Activated CD8-positive, alpha-beta memory T cell treated with anti-CD3 and anti-CD28 coated beads, Interleukin-2, amount 50 U/mL, for 24 hours (primary cell): ENCODE measurements around the gene DNAAF8.
"Not testable (repeated sequence)": the region's sequence is repeated elsewhere in the genome, so short reads cannot be mapped to it uniquely, and the experiment has no call there.

Experiments
- DNase-seq: peaks from one replicate; pipeline ENCODE4 v3.0.0-alpha.2; 2020; ENCODE audit errors: extremely low read depth

Gene DNAAF8

GRCh38 chr16:4783251-4783950 lies 49.1 kb downstream of the DNAAF8 start:
- DNase-seq: no peak

GRCh38 chr16:4783951-4784336 lies 49.6 kb downstream of the DNAAF8 start:
- DNase-seq: no peak

GRCh38 chr16:4784444-4784987 lies 50.2 kb downstream of the DNAAF8 start:
- not testable (repeated sequence) for DNase-seq

DNA sequence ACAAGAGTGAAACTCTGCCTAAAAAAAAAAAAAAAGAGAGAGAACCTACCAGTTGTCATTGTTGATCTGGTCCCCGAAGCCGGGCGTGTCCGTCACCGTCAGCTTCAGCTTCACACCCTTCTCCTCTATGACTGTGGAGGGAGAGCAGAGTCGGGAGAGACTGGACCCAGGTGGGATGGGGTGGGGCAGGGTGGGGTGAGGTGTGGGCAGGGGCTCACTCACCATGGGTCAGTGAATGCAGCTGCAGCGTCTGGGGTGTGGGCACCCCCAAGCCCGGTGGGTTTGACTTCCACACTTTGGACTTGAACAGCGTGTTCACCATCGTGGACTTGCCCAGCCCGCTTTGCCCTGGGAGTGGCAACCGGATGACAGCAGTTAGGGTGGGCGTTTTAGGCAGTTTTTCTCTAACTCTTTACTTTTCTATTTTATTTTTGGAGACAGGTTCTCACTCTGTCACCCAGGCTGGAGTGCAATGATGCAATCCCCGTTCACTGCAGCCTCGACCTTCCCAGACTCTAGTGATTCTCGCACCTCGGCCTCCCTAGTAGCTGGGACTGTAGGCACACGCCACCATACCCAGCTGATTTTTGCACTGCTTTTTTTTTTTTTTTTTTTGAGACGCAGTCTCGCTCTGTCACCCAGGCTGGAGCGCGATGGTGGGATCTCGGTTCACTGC lies 51.6 kb downstream of the DNAAF8 start:
- no peak for DNase-seq

GRCh38 chr16:4787068-4787467 lies 52.7 kb downstream of the DNAAF8 start:
- DNase-seq: no peak

DNA sequence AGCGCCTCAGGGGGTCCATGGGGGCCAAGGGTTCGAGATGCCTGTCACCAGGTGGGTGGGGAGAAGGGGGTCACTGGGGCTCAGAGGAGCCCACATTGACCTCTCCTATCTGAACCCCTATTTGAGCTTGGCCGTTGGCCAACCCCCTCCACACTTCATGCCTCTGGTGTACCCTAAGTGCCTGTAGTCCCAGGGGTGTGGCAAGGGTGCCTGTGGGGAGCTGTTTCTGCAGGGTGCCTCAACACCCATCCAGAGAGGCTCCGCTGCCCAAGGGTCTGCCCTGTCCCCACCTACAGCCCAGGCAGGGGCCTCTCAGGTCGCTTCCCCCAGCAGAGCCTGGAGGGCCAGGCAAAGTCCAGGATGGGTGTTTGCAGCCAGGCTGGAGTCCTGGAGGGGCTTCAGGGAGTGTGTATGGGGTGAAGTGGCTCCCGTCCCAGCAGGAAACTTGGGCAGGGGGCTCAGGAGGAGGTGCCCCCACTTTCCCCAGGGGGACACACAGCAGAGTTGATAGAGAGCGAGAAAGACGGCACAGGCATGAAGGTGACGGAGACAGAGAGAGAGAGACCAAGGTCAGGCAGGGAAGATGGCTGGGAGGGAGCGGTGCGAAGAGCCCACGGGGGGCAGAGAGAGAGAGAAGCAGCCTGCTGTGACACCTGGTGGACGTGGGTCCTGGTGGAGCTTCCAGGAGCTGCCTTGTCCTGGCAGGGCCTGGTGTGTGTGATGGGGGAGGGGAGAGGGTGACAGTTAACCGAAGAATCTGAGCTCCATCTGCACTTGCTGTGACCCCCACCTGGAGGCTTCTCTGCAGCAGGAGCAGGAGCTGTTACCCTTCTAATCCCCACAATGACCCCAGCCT lies 53.5 kb downstream of the DNAAF8 start, which contains the start of gene SEPTIN12:
SEPTIN12 (minus strand) TSS at position 719 of the 856 bp plus-strand sequence; CDS start at position 19, 700 bp downstream.
- no peak for DNase-seq

DNA sequence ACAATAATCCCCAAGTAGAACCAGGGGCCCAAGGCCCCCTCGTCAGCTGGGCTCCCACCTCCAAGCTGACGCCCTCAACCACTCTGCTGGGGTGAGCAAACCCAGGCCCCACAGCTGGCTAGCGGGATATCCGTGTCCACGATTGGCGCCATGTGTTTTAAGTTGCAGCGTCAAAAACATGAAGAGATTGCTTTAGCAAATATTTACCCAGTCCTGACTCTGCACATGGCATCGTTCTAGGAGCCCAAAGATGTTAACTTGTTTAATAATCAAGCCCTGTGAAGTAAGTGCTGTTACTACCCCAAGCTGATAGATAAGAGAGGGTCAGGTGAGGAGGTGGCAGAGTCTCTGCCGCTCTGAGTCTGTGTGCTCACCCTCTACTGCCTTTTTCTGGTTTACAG lies 54.2 kb downstream of the DNAAF8 start:
- no peak for DNase-seq

DNA sequence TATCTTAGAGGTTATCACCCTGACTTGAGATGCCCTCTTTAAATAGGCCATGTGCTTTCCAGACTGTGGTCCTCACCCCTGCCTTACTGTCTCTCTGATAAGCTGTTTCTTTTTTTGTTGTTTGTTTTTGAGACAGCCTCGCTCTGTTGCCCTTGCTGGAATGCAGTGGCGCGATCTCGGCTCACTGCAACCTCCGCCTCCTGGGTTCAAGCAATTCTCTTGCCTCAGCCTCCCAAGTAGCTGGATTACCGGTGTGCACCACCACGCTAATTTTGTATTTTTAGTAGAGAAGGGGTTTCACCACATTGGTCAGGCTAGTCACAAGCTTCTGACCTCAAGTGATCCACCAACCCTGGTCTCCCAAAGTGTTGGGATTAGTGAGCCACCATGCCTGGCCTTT lies 54.6 kb downstream of the DNAAF8 start:
- no peak for DNase-seq

DNA sequence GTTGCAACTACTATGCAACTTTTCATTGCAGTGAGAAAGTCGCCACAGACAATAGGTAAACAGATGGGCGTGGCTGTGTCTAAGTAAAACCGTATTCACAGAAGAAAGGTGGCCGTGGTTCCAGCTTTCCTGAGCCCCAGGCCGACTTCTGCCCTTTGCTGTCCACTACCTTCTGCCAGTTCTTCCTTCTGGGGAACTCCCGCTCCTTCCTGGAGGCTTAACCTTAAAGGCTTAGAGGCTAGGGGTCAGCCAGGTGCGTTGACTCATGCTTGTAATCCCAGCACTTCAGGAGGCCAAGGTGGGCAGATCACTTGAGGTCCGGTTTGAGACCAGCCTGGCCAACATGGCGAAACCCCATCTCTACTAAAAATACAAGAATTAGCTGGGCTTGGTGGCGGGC lies 55.9 kb downstream of the DNAAF8 start:
- no peak for DNase-seq

DNA sequence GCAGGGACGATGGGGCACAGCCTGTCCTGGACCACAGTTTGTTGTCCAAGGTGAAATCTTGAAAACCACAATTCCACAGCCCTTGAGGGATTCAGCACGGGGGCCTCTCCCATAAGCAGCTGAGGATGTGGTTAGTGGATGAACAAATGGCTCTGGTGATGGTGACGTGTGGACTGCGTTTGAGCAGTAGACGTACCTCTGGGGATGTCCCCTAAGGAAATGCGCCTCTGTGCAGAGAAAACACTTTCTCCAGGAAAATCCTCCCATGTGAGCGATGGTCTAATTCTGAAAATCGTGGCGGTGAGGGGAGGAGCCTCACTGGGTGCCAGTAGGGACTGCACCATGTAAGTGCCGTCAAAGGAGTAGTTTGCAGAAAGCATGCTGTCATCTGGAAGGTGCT lies 56.5 kb downstream of the DNAAF8 start:
- no peak for DNase-seq

- no peak for DNase-seq
These were observed 58.7 kb downstream of the DNAAF8 start for GRCh38 chr16:4792951-4793513.

GRCh38 chr16:4795181-4795827 lies 61.0 kb downstream of the DNAAF8 start, which contains the start of gene SMIM22:
SMIM22 (plus strand) TSS chr16:4795369; CDS start chr16:4795735, 366 bp downstream.
- no peak for DNase-seq

- no peak for DNase-seq
These were observed 61.7 kb downstream of the DNAAF8 start for GRCh38 chr16:4795828-4796572.

DNA sequence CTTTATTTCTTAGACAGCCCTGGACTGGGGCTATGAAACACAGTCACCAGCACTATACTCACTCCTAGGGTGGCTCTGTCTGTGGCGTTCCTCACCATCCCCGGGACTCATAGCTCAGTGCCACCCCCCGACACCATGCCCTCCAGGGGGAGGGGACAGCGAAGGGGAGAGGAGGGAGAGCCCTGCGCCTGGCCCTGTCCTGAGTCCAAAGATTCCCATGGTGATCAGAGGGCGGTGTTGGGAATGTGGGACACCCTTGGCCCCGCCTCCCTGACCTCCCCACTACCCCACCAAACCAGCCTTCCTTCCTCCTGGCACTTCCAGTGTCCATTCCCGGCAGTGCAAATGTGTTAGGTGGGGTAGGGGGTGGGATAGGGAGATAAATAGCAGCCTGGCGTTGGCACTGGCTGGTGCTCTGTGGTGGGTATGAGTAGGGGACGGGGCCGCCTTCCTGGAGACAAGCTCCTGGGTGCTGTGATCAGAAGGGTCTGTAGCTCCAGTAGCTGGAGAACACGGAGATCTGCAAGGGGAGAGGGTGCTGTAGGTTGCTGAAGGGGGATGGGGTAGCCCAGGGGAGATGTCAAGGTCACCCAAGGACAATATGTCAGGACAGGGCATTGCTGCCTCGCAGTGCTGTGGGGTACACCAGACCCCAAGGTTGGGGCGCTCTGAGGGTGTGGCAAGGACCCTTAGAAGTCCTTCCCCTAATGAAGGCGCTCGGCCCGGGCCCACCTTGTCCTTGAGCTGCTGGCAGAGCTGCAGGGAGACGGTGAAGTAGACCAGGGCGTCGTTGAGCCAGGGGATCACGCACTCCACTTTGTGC lies 62.9 kb downstream of the DNAAF8 start:
- DNase-seq: no peak

DNA sequence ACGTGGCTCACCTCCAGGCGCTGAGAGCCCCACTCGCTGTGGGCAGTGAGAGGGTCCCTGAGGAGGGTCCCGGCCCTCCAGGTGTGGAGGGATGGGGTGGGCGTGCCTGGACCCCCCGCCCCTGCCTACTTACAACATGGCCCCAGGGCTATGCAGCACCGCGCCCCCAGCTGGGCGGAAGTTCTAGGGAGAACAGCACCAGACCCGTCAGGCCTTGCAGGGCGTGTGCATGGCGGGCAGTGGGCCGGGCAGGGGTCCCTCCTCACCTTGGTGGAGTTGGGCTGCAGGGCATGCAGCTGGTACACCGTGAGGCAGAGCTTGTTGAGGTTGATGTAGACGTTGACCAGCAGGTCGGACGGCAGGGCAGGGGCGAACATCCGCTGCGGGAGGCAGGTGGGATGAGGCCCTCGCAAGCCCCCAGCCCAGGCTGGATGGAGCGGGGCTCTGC lies 63.5 kb downstream of the DNAAF8 start:
- DNase-seq: no peak

DNA sequence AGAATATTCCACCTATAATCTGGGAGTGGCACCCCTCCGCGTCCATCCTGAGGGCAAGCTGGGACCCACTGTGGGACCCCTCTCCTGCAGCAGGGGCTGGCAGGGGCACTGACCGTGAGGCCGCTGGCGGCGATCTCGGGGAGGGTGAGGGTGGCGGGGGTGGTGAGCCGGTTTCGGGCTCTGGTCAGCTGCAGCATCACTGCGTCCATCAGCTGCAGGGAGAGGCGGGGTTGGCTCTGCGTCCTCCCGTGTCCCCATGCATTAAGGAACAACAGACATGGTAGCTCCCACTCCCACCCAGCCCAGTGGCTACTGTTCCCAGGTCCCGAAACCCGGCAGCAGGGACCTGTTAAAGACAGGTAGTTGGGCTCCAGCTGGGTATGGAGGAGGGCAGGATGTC lies 64.1 kb downstream of the DNAAF8 start:
- no peak for DNase-seq
